ENCODE measurements around the gene INHA.

Gene INHA

GRCh38 chr2:219572237-219573001 is at the start of gene INHA:
Gene INHA (plus strand): TSS chr2:219572310. CDS start chr2:219572375, 65 bp downstream.
- DNase-seq: no peak

- DNase-seq: no peak
Observed at GRCh38 chr2:219523031-219523671, 49.0 kb upstream of the INHA start.

GRCh38 chr2:219524817-219525216 is 47.3 kb upstream of the INHA start:
- no peak for DNase-seq

- DNase-seq: no peak
Observed at GRCh38 chr2:219525533-219526232, 46.4 kb upstream of the INHA start.

- no peak for DNase-seq
Observed at GRCh38 chr2:219526320-219527075, 45.6 kb upstream of the INHA start.

- no peak for DNase-seq
Observed at GRCh38 chr2:219527076-219527394, 45.1 kb upstream of the INHA start.

- DNase-seq: no peak
Observed at GRCh38 chr2:219527472-219527871, 44.6 kb upstream of the INHA start.

- DNase-seq: peak; percentile 59
Observed at GRCh38 chr2:219530048-219530963, 41.8 kb upstream of the INHA start.

GRCh38 chr2:219531639-219532377 is 40.3 kb upstream of the INHA start:
- DNase-seq: no peak

- no peak for DNase-seq
Observed at GRCh38 chr2:219532378-219532649, 39.8 kb upstream of the INHA start.

GRCh38 chr2:219533930-219534661 is 38.0 kb upstream of the INHA start:
- no peak for DNase-seq

GRCh38 chr2:219536425-219536824 is 35.7 kb upstream of the INHA start:
- DNase-seq: no peak

- DNase-seq: no peak
Observed at GRCh38 chr2:219536967-219537366, 35.1 kb upstream of the INHA start.

- no peak for DNase-seq
Observed at GRCh38 chr2:219537657-219538488, 34.2 kb upstream of the INHA start.

GRCh38 chr2:219538504-219538951 is 33.6 kb upstream of the INHA start:
- DNase-seq: peak; percentile 44

GRCh38 chr2:219538956-219539788 is 32.9 kb upstream of the INHA start:
- DNase-seq: no peak

GRCh38 chr2:219539926-219540678 is 32.0 kb upstream of the INHA start:
- DNase-seq: no peak

Measured in NCI-H446 treated with DMSO at 0.1 percent for 48 hours (cell line).